Stomach (tissue), 9 donors: Measurements from ENCODE around the gene HOMER1. TPM values are rescaled to one million over a fixed set of nuclear protein-coding genes. Genes with fewer than 3 reads are reported as not detected.

ENCODE experiments used
- DNase-seq, 2 donors: peaks; one replicate each; pipeline versions ENCODE4 v3.0.0 to v3.0.0-alpha.2; 2013 to 2019
- H3K27ac ChIP-seq, 5 donors: fragments of 200-600 bp in 4 of 5; sonication (generic) in 4 of 5; one replicate each; pipeline ENCODE4 v1.5.1; 2013 to 2019; ENCODE audit warnings: mild to moderate bottlenecking in 1 of 5, moderate library complexity in 1 of 5
- H3K27me3 ChIP-seq, 3 donors: fragments of 200-600 bp; sonication (generic); one replicate each; pipeline ENCODE4 v1.5.1; 2017 to 2019; ENCODE audit warnings: mixed run types in 1 of 3
- H3K36me3 ChIP-seq, 4 donors: fragments of 200-600 bp; sonication (generic); 1 replicate in 3 of 4; 2 replicates in 1 of 4; pipeline ENCODE4 v1.5.1; 2016 to 2019
- H3K4me1 ChIP-seq, 4 donors: fragments of 200-600 bp; sonication (generic); one replicate each; pipeline ENCODE4 v1.5.1; 2016 to 2019
- H3K4me3 ChIP-seq, 4 donors: fragments of 200-600 bp; sonication (generic) in 3 of 4; one replicate each; pipeline ENCODE4 v1.5.1; 2016 to 2019; ENCODE audit warnings: mild to moderate bottlenecking in 1 of 4
- H3K9me3 ChIP-seq, 4 donors: fragments of 200-600 bp; sonication (generic); one replicate each; pipeline ENCODE4 v1.5.1; 2016 to 2019
- EP300 ChIP-seq: sonication (generic); formaldehyde crosslinking; IDR thresholded peaks from one replicate; pipeline ENCODE4 v1.6.1; 2017; ENCODE audit warnings: antibody characterized with exemption
- POLR2A ChIP-seq, 4 donors: fragments of 450-650 bp; IDR thresholded peaks; one replicate each; pipeline ENCODE4 v1.6.1; 2016; ENCODE audit warnings: antibody characterized with exemption in 4 of 4, control low read depth in 2 of 4, mild to moderate bottlenecking in 1 of 4, moderate library complexity in 1 of 4
- POLR2AphosphoS5 ChIP-seq, 3 donors: sonication (generic); formaldehyde crosslinking; IDR thresholded peaks; one replicate each; pipeline ENCODE4 v1.6.1; 2016; ENCODE audit warnings: antibody characterized with exemption in 3 of 3
- WGBS, 5 donors: extraction: QIAGEN DNeasy Blood & Tissue Kit in 3 of 5; methylation state at CpG; one replicate each; pipeline versions ENCODE4 v1.1.5 to v1.1.7; 2013 to 2018; 5-methylcytosine and 5-hydroxymethylcytosine counted together
- intact Hi-C: fragments of 100-400 bp; cut with DNase I; formaldehyde crosslinking; loops from one replicate; pipeline ENCODE4 v1.15.1; 2023; ENCODE audit warnings: low total_unique reads
- polyA plus RNA-seq, 3 donors: library from polyadenylated mRNA; stranded (reverse); fragments of 200-250 nt; gene quantifications; one replicate each; pipeline ENCODE4 v1.2.3, GENCODE V29; 2013
- total RNA-seq, 5 donors: library from RNA; depleted of rRNA; stranded (reverse); fragments of >200 nt; gene quantifications; one replicate each; pipeline versions ENCODE4 v1.1.0 to v1.2.3, GENCODE V29; 2014 to 2016
- TF ChIP-seq, protein P1 (sequence below), 7 experiments: fragments of 450-650 bp in 4 of 7; fragments of 200-600 bp in 3 of 7; sonication (generic) in 3 of 7; IDR thresholded peaks; one replicate each; pipeline ENCODE4 v1.5.1; 2016 to 2019; ENCODE audit warnings: antibody characterized with exemption in 7 of 7, control low read depth in 2 of 7, mild to moderate bottlenecking in 1 of 7
- donor health status: healthy with polysubstance abuse.
- donor health status: Bipolar disorder and iron deficiency.
- donor health status: healthy.

HOMER1 gene
- total and polyA plus RNA-seq, 8 donors: 0.85 to 21.6 (median 3.7) TPM

DNA sequence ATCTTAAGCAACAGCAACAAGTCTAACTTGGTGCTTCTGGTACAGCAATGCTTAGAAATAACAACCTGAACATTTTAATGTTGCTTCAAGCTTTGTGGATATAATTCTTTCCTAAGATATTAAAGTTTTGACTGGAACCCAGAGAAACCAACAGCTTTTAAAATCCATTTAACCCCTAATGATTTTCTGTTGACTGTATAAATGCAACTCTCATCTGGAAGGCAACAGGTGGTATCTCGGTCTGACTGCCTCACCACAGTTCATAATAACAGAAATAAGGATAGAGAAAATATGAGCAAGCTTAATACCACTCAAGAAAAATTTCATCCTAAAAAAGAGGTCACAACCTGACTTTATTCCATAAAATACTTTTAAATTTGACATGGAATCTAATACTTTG is 116.9 kb downstream of the HOMER1 start:
- Histone ChIP-seq H3K4me3 (no peak overlapping the region), H3K36me3 (peaks cover 0 to 18% (median 4%) of the 10 kb centered on the region in 4 donors), H3K27ac (no peak overlapping the region), H3K4me1 (no peaks in the 10 kb centered on the region), H3K27me3 (no peaks in the 10 kb centered on the region), H3K9me3 (no peaks in the 10 kb centered on the region)
- WGBS, 5 donors: 93 to 99% (median 96%) methylated on average over 1 of the region's 1 CpG
- TF ChIP-seq EP300 (no peak), POLR2AphosphoS5 (IDR thresholded peaks at IDR 0.05) (no peak), POLR2A (IDR thresholded peaks at IDR 0.05) (no peak)
- TF ChIP-seq, protein P1, sequence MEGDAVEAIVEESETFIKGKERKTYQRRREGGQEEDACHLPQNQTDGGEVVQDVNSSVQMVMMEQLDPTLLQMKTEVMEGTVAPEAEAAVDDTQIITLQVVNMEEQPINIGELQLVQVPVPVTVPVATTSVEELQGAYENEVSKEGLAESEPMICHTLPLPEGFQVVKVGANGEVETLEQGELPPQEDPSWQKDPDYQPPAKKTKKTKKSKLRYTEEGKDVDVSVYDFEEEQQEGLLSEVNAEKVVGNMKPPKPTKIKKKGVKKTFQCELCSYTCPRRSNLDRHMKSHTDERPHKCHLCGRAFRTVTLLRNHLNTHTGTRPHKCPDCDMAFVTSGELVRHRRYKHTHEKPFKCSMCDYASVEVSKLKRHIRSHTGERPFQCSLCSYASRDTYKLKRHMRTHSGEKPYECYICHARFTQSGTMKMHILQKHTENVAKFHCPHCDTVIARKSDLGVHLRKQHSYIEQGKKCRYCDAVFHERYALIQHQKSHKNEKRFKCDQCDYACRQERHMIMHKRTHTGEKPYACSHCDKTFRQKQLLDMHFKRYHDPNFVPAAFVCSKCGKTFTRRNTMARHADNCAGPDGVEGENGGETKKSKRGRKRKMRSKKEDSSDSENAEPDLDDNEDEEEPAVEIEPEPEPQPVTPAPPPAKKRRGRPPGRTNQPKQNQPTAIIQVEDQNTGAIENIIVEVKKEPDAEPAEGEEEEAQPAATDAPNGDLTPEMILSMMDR (IDR thresholded peaks at IDR 0.05): no peak
- no peak for DNase-seq
- intact Hi-C loops: no loop called here

DNA sequence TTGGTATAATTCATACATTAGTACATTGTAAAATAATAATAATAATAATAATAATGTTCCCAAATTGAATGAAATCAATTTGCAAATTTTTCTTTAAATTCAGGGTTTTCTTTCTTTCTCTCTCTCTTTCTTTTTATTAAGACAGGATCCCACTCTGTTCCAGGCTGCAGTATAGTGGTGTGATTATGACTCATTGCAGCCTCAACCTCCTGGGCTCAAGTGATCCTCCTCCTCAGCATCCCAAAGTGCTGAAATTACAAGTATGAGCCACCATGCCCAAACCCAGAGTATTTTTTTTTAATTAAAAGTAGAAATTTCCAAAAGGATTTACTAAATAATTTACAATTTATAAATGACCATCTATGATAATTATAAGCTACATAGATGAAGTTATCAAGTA is 117.7 kb downstream of the HOMER1 start:
- Histone ChIP-seq H3K36me3 (peaks cover 0 to 13% (median 4%) of the 10 kb centered on the region in 4 donors), H3K4me1 (no peaks in the 10 kb centered on the region), H3K27ac (no peak overlapping the region), H3K9me3 (no peaks in the 10 kb centered on the region), H3K27me3 (no peaks in the 10 kb centered on the region), H3K4me3 (no peak overlapping the region)
- no peak for DNase-seq
- intact Hi-C loops: no loop called here
- no peak for TF ChIP-seq EP300
- TF ChIP-seq POLR2A (IDR thresholded peaks at IDR 0.05): no peak
- TF ChIP-seq, protein P1 (IDR thresholded peaks at IDR 0.05): no peak
- no peak for TF ChIP-seq POLR2AphosphoS5 (IDR thresholded peaks at IDR 0.05)

GRCh38 chr5:79395296-79395695 is 118.6 kb downstream of the HOMER1 start:
- 73 to 93% (median 78%) methylated on average over 3 of the region's 3 CpGs for WGBS, 5 donors

GRCh38 chr5:79392776-79393175 is 121.2 kb downstream of the HOMER1 start:
- H3K4me3 ChIP-seq: no peak overlapping the region
- peaks cover 0 to 13% (median 4%) of the 10 kb centered on the region in 4 donors for H3K36me3 ChIP-seq
- intact Hi-C loops: no loop called here
- 80 to 96% (median 91%) methylated on average over 2 of the region's 2 CpGs for WGBS, 5 donors
- H3K9me3 ChIP-seq: no peaks in the 10 kb centered on the region
- TF ChIP-seq, protein P1 (IDR thresholded peaks at IDR 0.05): no peak
- no peak for TF ChIP-seq POLR2A (IDR thresholded peaks at IDR 0.05)
- TF ChIP-seq EP300: no peak
- no peak for TF ChIP-seq POLR2AphosphoS5 (IDR thresholded peaks at IDR 0.05)
- no peaks in the 10 kb centered on the region for H3K27me3 ChIP-seq
- no peak overlapping the region for H3K27ac ChIP-seq
- peaks cover 0 to 4% (median 0%) of the 10 kb centered on the region in 4 donors for H3K4me1 ChIP-seq
- no peak for DNase-seq

More at GRCh38 chr5:79395296-79395695, 118.6 kb downstream of the HOMER1 start:
- Histone ChIP-seq H3K36me3 (peaks cover 0 to 13% (median 4%) of the 10 kb centered on the region in 4 donors), H3K27me3 (no peaks in the 10 kb centered on the region), H3K4me3 (no peak overlapping the region), H3K9me3 (no peaks in the 10 kb centered on the region), H3K27ac (no peak overlapping the region), H3K4me1 (no peaks in the 10 kb centered on the region)
- DNase-seq: no peak
- TF ChIP-seq POLR2A (IDR thresholded peaks at IDR 0.05) (no peak), POLR2AphosphoS5 (IDR thresholded peaks at IDR 0.05) (no peak), EP300 (no peak)
- TF ChIP-seq, protein P1 (IDR thresholded peaks at IDR 0.05): no peak
- intact Hi-C loops: no loop called here
